Measurements from ENCODE around the gene CDK11A.
"Not testable (repeated sequence)": the region's sequence is repeated elsewhere in the genome, so short reads cannot be mapped to it uniquely, and the experiment has no call there.

Gene CDK11A

GRCh38 chr1:1675218-1675617, 48.9 kb downstream of the CDK11A start:
- Mint-ChIP-seq H3K4me1 (ENCODE audit: low read depth) (peaks cover 19% of the 10 kb centered on the region), H3K36me3 (ENCODE audit: low read depth) (peaks cover 72% of the 10 kb centered on the region)
- H3K9me3 Mint-ChIP-seq; H3K4me3 Mint-ChIP-seq; intact Hi-C loops (cut with micrococcal nuclease); H3K27me3 Mint-ChIP-seq; H3K27ac Mint-ChIP-seq: not testable (repeated sequence)

GRCh38 chr1:1674806-1675205, 49.4 kb downstream of the CDK11A start:
- Mint-ChIP-seq H3K4me1 (ENCODE audit: low read depth) (peaks cover 19% of the 10 kb centered on the region), H3K36me3 (ENCODE audit: low read depth) (peaks cover 76% of the 10 kb centered on the region), H3K27ac (peak overlapping the region; percentile 41)
- H3K4me3 Mint-ChIP-seq; H3K9me3 Mint-ChIP-seq; intact Hi-C loops (cut with micrococcal nuclease); H3K27me3 Mint-ChIP-seq: not testable (repeated sequence)

- H3K4me1 Mint-ChIP-seq (ENCODE audit: low read depth) = no peaks in the 10 kb centered on the region
- no peak overlapping the region for H3K27ac Mint-ChIP-seq
- H3K27me3 Mint-ChIP-seq = no peaks in the 10 kb centered on the region
- H3K9me3 Mint-ChIP-seq = no peaks in the 10 kb centered on the region
- intact Hi-C loops (cut with micrococcal nuclease) = no loop called here
- no peak overlapping the region for H3K4me3 Mint-ChIP-seq
- H3K36me3 Mint-ChIP-seq (ENCODE audit: low read depth) = peaks cover 78% of the 10 kb centered on the region
These were observed 51.8 kb downstream of the CDK11A start for GRCh38 chr1:1672181-1672965.

GRCh38 chr1:1671365-1672119, 52.6 kb downstream of the CDK11A start:
- Mint-ChIP-seq H3K4me1 (ENCODE audit: low read depth) (no peaks in the 10 kb centered on the region), H3K27me3 (no peaks in the 10 kb centered on the region), H3K36me3 (ENCODE audit: low read depth) (peaks cover 82% of the 10 kb centered on the region), H3K4me3 (no peak overlapping the region), H3K9me3 (no peaks in the 10 kb centered on the region), H3K27ac (no peak overlapping the region)
- intact Hi-C loops (cut with micrococcal nuclease) = no loop called here

- intact Hi-C loops (cut with micrococcal nuclease) = no loop called here
- Mint-ChIP-seq H3K4me3 (no peak overlapping the region), H3K9me3 (no peaks in the 10 kb centered on the region), H3K27me3 (no peaks in the 10 kb centered on the region), H3K36me3 (ENCODE audit: low read depth) (peaks cover 89% of the 10 kb centered on the region), H3K27ac (no peak overlapping the region), H3K4me1 (ENCODE audit: low read depth) (no peaks in the 10 kb centered on the region)
These were observed 53.3 kb downstream of the CDK11A start for GRCh38 chr1:1670866-1671265.

GRCh38 chr1:1669468-1670440, 54.4 kb downstream of the CDK11A start:
- Mint-ChIP-seq H3K4me1 (ENCODE audit: low read depth) (no peaks in the 10 kb centered on the region), H3K27ac (no peak overlapping the region), H3K4me3 (no peak overlapping the region), H3K27me3 (no peaks in the 10 kb centered on the region), H3K9me3 (no peaks in the 10 kb centered on the region), H3K36me3 (ENCODE audit: low read depth) (peaks cover 97% of the 10 kb centered on the region)
- intact Hi-C loops (cut with micrococcal nuclease) = no loop called here

GRCh38 chr1:1666526-1666925, 57.6 kb downstream of the CDK11A start:
- peaks cover 80% of the 10 kb centered on the region for H3K36me3 Mint-ChIP-seq (ENCODE audit: low read depth)
- no peaks in the 10 kb centered on the region for H3K27me3 Mint-ChIP-seq
- H3K9me3 Mint-ChIP-seq = no peaks in the 10 kb centered on the region
- H3K27ac Mint-ChIP-seq = no peak overlapping the region
- intact Hi-C loops (cut with micrococcal nuclease) = no loop called here
- no peak overlapping the region for H3K4me3 Mint-ChIP-seq
- H3K4me1 Mint-ChIP-seq (ENCODE audit: low read depth) = no peaks in the 10 kb centered on the region

- H3K27me3 Mint-ChIP-seq = no peaks in the 10 kb centered on the region
- H3K4me1 Mint-ChIP-seq (ENCODE audit: low read depth) = no peaks in the 10 kb centered on the region
- H3K9me3 Mint-ChIP-seq = no peaks in the 10 kb centered on the region
- H3K4me3 Mint-ChIP-seq = no peak overlapping the region
- H3K27ac Mint-ChIP-seq = no peak overlapping the region
- intact Hi-C loops (cut with micrococcal nuclease) = no loop called here
- H3K36me3 Mint-ChIP-seq (ENCODE audit: low read depth) = peaks cover 73% of the 10 kb centered on the region
These were observed 58.3 kb downstream of the CDK11A start for GRCh38 chr1:1665815-1666251.

GRCh38 chr1:1664941-1665814, 59.0 kb downstream of the CDK11A start:
- H3K4me1 Mint-ChIP-seq (ENCODE audit: low read depth) = no peaks in the 10 kb centered on the region
- intact Hi-C loops (cut with micrococcal nuclease) = no loop called here
- peaks cover 67% of the 10 kb centered on the region for H3K36me3 Mint-ChIP-seq (ENCODE audit: low read depth)
- H3K27me3 Mint-ChIP-seq = no peaks in the 10 kb centered on the region
- H3K4me3 Mint-ChIP-seq = no peak overlapping the region
- no peak overlapping the region for H3K27ac Mint-ChIP-seq
- H3K9me3 Mint-ChIP-seq = no peaks in the 10 kb centered on the region

GRCh38 chr1:1664318-1664717, 59.8 kb downstream of the CDK11A start:
- H3K4me3 Mint-ChIP-seq; intact Hi-C loops (cut with micrococcal nuclease); H3K27me3 Mint-ChIP-seq; H3K9me3 Mint-ChIP-seq; H3K4me1 Mint-ChIP-seq (ENCODE audit: low read depth); H3K27ac Mint-ChIP-seq: not testable (repeated sequence)
- peaks cover 58% of the 10 kb centered on the region for H3K36me3 Mint-ChIP-seq (ENCODE audit: low read depth)

GRCh38 chr1:1662830-1663560, 61.2 kb downstream of the CDK11A start:
- not testable (repeated sequence) for H3K9me3 Mint-ChIP-seq, H3K27ac Mint-ChIP-seq

GRCh38 chr1:1662392-1662791, 61.8 kb downstream of the CDK11A start:
- intact Hi-C loops (cut with micrococcal nuclease); H3K4me3 Mint-ChIP-seq; H3K27ac Mint-ChIP-seq; H3K4me1 Mint-ChIP-seq (ENCODE audit: low read depth); H3K27me3 Mint-ChIP-seq; H3K9me3 Mint-ChIP-seq: not testable (repeated sequence)
- H3K36me3 Mint-ChIP-seq (ENCODE audit: low read depth) = peaks cover 45% of the 10 kb centered on the region

More at GRCh38 chr1:1662830-1663560, 61.2 kb downstream of the CDK11A start:
- H3K4me3 Mint-ChIP-seq; H3K4me1 Mint-ChIP-seq (ENCODE audit: low read depth); intact Hi-C loops (cut with micrococcal nuclease); H3K27me3 Mint-ChIP-seq: not testable (repeated sequence)
- H3K36me3 Mint-ChIP-seq (ENCODE audit: low read depth) = peaks cover 51% of the 10 kb centered on the region

Measured in dendritic cell treated with granulocyte-macrophage colony-stimulating factor and Interleukin-4, amounts not matched to agents 40 ng/mL and 50 ng/mL, for 4 days (primary cell).